Stimulated activated CD8-positive, alpha-beta memory T cell treated with anti-CD3 and anti-CD28 coated beads, Interleukin-7, amount 100 ng/mL, for 48 hours (primary cell): ENCODE measurements around the gene MIA3.
"Not testable (repeated sequence)": the region's sequence is repeated elsewhere in the genome, so short reads cannot be mapped to it uniquely, and the experiment has no call there.

Experiments
- DNase-seq, 2 donors: peaks; one replicate each; pipeline ENCODE4 v3.0.0-alpha.2; 2020; ENCODE audit warnings: low read depth in 1 of 2; ENCODE audit errors: extremely low read depth in 1 of 2

The MIA3 gene

GRCh38 chr1:222665964-222666363 lies 48.1 kb downstream of the MIA3 start:
- no peak for DNase-seq

GRCh38 chr1:222668184-222668583 lies 50.3 kb downstream of the MIA3 start:
- not testable (repeated sequence) for DNase-seq

GRCh38 chr1:222669107-222669506 lies 51.2 kb downstream of the MIA3 start:
- not testable (repeated sequence) for DNase-seq

- no peak for DNase-seq
Observed at GRCh38 chr1:222670110-222670509, 52.2 kb downstream of the MIA3 start.

- no peak for DNase-seq
Observed at GRCh38 chr1:222680080-222680479, 62.2 kb downstream of the MIA3 start.

- no peak for DNase-seq
Observed at GRCh38 chr1:222691016-222691415, 73.1 kb downstream of the MIA3 start.

GRCh38 chr1:222694927-222695326 lies 77.0 kb downstream of the MIA3 start:
- DNase-seq = no peak

- DNase-seq = no peak
Observed at GRCh38 chr1:222696741-222697140, 78.8 kb downstream of the MIA3 start.

- DNase-seq = no peak
Observed at GRCh38 chr1:222697203-222697602, 79.3 kb downstream of the MIA3 start.

GRCh38 chr1:222697826-222698225 lies 79.9 kb downstream of the MIA3 start:
- no peak for DNase-seq

- DNase-seq = no peak
Observed at GRCh38 chr1:222702210-222702609, 84.3 kb downstream of the MIA3 start.

GRCh38 chr1:222704260-222704659 lies 86.4 kb downstream of the MIA3 start:
- no peak for DNase-seq

GRCh38 chr1:222706815-222707214 lies 88.9 kb downstream of the MIA3 start:
- no peak for DNase-seq

GRCh38 chr1:222709700-222710153 lies 91.8 kb downstream of the MIA3 start:
- no peak for DNase-seq

GRCh38 chr1:222711319-222712252 lies 93.7 kb downstream of the MIA3 start:
- DNase-seq = peak in 1 of 2 donors; percentile 45

GRCh38 chr1:222712253-222713090 lies 94.6 kb downstream of the MIA3 start, which contains the start of the genes AIDA and BROX:
Gene AIDA, minus strand, starts transcription at chr1:222712491. Its CDS starts 174 bp downstream, at chr1:222712317.
Gene BROX, plus strand, starts transcription at chr1:222712564. Its CDS starts 3,136 bp downstream, at chr1:222715700.
- peak; percentile 85 for DNase-seq

- DNase-seq = peak; percentile 79 to 89
Observed at GRCh38 chr1:222713091-222713961, 95.4 kb downstream of the MIA3 start.

GRCh38 chr1:222716393-222716792 lies 98.5 kb downstream of the MIA3 start:
- no peak for DNase-seq
